GM10248 (cell line): ENCODE results near the gene TOLLIP.

Experiments used
- CTCF ChIA-PET: fragments of 300-600 bp; sonication (Branson Sonifier 250); formaldehyde crosslinking; extraction: SDS; loops from one replicate; lab custom pipeline; 2021; ENCODE audit warnings: antibody characterized with exemption; lab: Yijun Ruan, JAX
- POLR2A ChIA-PET: fragments of 350-650 bp; sonication (Branson Sonifier 250); formaldehyde crosslinking; extraction: SDS; loops from one replicate; lab custom pipeline; 2020; ENCODE audit warnings: antibody characterized with exemption; lab: Yijun Ruan, JAX
- DNase-seq: peaks from one replicate; pipeline ENCODE4 v3.0.0; 2012; ENCODE audit errors: extremely low spot score
- TF ChIP-seq, protein P1 (sequence below): IDR thresholded peaks from 2 replicates; pipeline ENCODE4 v1.5.1; 2012; ENCODE audit warnings: mild to moderate bottlenecking, low read depth; ENCODE audit errors: extremely low read depth, missing control alignments, control extremely low read depth

The TOLLIP gene

DNA sequence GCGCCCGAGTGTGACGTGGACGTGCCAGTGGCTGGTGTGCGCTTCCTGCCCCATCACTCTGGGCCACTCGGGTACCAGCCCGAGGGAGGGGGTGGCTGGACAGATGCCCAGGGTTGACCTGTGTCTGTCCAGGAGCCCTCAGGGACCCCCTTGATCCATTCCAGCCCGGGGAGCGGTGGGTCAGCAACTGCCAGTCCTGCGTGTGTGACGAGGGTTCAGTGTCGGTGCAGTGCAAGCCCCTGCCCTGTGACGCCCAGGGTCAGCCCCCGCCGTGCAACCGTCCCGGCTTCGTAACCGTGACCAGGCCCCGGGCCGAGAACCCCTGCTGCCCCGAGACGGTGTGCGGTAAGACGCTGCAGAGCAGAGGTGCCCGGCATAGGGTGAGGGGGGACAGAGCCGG lies 52.1 kb downstream of the TOLLIP start:
- CTCF ChIA-PET: no interaction called here
- POLR2A ChIA-PET: no interaction called here
- TF ChIP-seq, protein P1, sequence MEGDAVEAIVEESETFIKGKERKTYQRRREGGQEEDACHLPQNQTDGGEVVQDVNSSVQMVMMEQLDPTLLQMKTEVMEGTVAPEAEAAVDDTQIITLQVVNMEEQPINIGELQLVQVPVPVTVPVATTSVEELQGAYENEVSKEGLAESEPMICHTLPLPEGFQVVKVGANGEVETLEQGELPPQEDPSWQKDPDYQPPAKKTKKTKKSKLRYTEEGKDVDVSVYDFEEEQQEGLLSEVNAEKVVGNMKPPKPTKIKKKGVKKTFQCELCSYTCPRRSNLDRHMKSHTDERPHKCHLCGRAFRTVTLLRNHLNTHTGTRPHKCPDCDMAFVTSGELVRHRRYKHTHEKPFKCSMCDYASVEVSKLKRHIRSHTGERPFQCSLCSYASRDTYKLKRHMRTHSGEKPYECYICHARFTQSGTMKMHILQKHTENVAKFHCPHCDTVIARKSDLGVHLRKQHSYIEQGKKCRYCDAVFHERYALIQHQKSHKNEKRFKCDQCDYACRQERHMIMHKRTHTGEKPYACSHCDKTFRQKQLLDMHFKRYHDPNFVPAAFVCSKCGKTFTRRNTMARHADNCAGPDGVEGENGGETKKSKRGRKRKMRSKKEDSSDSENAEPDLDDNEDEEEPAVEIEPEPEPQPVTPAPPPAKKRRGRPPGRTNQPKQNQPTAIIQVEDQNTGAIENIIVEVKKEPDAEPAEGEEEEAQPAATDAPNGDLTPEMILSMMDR: no peak
- DNase-seq: no peak

DNA sequence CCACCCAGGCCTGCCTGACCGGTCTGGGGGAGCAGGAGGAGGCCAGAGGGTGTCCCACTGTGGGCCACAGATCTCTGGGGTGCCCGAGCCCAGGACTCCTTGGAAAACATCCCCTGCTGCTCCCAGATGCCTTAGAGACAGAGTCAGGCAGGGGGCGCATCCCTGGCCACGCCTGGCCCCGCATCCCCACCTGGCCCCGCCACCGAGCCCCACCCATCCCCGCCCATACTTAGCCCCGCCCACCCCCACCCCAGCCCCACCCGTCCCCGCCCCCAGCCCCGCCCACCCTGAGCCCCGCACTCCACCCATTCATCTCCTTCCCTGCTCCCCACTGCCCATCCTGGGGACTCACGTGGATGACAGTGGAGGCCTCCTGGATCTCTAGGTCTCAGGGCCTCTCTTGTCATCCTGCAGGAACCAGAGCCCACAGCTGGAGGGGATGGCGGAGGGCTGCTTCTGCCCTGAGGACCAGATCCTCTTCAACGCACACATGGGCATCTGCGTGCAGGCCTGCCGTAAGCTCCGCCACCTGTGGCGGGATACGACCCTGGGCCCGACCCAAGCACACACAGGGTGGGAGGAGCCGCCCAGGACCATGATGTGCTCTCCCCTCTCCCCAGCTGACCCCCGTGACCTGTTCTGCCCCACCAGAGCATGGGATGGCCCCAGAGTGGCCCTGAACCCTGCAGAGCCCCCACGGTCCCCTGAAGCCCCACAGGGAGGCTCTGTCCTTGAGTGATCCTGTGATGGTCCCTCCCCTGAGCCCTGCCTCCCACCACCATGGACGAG lies 53.0 kb downstream of the TOLLIP start:
- CTCF ChIA-PET: no interaction called here
- POLR2A ChIA-PET: no interaction called here
- TF ChIP-seq, protein P1: no peak
- DNase-seq: no peak

DNA sequence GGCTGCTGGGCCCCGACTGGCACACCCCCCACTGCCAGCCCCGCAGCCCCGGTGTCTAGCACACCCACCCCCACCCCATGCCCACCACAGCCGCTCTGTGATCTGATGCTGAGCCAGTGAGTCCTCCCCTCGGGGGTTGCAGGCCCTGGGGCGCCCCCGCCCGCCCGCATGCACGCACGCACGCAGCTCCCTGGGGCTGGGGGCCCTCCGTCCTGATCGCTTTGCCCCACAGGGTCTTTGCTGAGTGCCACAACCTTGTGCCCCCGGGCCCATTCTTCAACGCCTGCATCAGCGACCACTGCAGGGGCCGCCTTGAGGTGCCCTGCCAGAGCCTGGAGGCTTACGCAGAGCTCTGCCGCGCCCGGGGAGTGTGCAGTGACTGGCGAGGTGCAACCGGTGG lies 54.3 kb downstream of the TOLLIP start:
- ChIA-PET CTCF (no interaction called here), POLR2A (no interaction called here)
- no peak for DNase-seq
- TF ChIP-seq, protein P1: no peak

DNA sequence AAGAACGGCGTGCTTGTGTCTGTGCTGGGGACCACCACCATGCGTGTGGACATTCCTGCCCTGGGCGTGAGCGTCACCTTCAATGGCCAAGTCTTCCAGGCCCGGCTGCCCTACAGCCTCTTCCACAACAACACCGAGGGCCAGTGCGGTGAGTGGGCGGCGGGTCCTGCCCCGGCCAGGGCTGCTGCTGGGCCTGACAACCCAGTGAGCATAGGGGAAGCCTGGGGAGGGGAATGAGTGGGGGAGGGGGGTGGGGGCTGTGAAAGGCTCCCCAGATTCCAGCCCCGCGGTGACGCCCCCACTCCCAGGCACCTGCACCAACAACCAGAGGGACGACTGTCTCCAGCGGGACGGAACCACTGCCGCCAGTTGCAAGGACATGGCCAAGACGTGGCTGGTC lies 54.7 kb downstream of the TOLLIP start:
- ChIA-PET POLR2A (no interaction called here), CTCF (no interaction called here)
- DNase-seq: no peak
- TF ChIP-seq, protein P1: no peak

DNA sequence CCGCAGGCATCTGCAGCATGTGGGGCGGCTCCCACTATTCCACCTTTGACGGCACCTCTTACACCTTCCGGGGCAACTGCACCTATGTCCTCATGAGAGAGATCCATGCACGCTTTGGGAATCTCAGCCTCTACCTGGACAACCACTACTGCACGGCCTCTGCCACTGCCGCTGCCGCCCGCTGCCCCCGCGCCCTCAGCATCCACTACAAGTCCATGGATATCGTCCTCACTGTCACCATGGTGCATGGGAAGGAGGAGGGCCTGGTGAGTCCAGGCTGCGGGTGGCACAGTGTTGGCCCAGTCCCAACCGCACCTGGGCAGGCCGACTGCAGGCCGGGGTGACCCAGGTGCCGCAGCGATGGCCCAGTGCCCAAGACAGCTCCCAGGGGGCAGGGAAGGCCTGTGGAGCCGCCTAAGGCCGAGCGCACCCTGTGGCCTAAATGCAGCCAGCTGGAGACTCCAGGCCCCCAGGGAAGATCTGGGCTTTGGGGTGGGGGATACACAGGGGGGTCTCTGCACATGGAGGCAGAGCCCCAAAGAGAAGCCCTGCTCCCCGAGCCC lies 55.3 kb downstream of the TOLLIP start:
- ChIA-PET CTCF (no interaction called here), POLR2A (no interaction called here)
- DNase-seq: no peak
- TF ChIP-seq, protein P1: no peak

DNA sequence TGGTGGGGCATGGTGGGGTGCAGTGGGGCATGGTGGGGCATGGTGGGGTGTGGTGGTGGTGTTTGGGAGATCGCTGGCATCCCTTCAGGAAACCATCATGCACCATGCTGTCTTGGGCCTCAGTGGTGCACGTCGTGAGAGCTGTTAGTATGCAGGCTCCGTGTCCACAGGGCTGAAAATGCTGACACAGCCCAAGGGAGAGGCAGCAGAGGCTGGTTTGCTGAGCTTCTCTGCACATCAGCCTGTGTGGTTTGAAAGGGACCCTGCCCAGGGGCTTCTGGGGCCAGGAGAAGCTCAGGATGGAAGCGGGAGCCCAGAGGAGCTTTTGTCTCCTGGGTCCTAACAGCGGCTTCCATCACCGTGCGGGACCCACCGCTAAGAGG lies 56.3 kb downstream of the TOLLIP start:
- CTCF ChIA-PET: no interaction called here
- TF ChIP-seq, protein P1: no peak
- DNase-seq: no peak
- POLR2A ChIA-PET: no interaction called here
